Fibroblast of mammary gland (primary cell): ENCODE data around the gene TOP1.

Experiments
- DNase-seq: peaks from one replicate; pipeline ENCODE4 v3.0.0-alpha.2; 2010; ENCODE audit warnings: low read depth
- H3K4me3 ChIP-seq: 2 replicates; pipeline ENCODE4 v1.5.1; 2011; ENCODE audit warnings: low read depth, mild to moderate bottlenecking, low read length, moderate library complexity; ENCODE audit not compliant: control insufficient read depth
- TF ChIP-seq, protein P1 (sequence below): conservative IDR thresholded peaks from 2 replicates; pipeline ENCODE4 v1.5.1; 2011; ENCODE audit warnings: low read depth, low read length, inconsistent platforms; ENCODE audit not compliant: control insufficient read depth, insufficient read depth

TOP1 gene

DNA sequence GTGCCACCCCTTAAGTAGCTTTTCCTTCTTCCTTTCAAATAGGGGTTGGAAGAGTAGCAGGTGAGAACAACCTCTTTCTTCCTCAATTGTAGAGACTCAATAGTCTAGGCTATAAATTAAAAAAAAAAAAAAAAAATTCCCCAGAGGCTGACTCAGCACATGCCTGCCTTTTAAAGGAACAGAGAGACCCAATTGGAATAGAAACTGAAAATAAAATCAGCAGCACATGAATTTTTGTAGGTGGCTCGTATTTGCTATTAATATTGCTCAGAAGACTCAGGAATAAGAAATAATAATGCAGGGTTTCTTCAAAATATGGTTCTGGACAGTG, 19.3 kb downstream of the TOP1 start:
- DNase-seq = peak; percentile 58

DNA sequence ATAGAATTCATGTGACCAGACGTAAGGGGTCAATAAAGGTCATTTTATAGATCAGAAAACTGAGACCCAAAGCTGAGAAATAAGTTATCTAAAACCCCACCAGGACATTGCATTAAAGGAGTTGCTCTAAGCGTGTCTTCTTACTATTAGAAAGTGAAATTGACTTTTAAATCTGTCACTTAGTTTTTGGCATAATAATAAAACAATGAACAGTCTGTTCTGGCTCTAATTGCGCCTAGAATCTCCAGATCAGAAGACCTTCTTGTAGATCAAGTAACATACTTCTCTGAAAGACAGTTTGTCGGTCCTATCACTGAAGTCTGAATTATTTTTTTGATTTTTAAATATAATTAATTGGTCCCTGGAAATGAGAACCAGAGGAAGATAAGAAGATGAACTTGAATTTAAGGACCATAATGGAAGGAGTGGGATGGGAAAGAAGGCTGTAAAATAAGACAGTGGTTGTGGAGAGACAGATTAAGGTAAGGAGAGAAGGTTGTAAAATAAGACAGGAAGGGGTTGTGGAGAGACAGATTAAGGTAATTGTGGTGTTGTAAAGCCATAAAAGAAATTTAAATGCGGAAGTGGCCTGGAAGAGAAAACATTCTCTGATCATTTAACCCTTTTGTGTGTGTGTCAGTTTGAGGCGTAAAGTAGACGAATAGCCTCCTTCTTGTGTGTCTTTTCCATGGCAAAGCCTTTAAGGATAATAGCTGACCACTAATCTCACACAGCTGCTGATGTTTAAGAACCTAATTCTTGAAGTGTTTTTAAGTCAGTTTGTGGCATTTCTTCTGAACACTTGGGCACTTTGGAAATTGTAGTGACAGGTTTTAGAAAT, 20.1 kb downstream of the TOP1 start:
- TF ChIP-seq, protein P1, sequence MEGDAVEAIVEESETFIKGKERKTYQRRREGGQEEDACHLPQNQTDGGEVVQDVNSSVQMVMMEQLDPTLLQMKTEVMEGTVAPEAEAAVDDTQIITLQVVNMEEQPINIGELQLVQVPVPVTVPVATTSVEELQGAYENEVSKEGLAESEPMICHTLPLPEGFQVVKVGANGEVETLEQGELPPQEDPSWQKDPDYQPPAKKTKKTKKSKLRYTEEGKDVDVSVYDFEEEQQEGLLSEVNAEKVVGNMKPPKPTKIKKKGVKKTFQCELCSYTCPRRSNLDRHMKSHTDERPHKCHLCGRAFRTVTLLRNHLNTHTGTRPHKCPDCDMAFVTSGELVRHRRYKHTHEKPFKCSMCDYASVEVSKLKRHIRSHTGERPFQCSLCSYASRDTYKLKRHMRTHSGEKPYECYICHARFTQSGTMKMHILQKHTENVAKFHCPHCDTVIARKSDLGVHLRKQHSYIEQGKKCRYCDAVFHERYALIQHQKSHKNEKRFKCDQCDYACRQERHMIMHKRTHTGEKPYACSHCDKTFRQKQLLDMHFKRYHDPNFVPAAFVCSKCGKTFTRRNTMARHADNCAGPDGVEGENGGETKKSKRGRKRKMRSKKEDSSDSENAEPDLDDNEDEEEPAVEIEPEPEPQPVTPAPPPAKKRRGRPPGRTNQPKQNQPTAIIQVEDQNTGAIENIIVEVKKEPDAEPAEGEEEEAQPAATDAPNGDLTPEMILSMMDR = no peak
- no peak for DNase-seq
- H3K4me3 ChIP-seq = peak overlapping the region; percentile 32

More for the DNA sequence above, 19.3 kb downstream of the TOP1 start:
- TF ChIP-seq, protein P1 = no peak
- peak overlapping the region; percentile 32 for H3K4me3 ChIP-seq

DNA sequence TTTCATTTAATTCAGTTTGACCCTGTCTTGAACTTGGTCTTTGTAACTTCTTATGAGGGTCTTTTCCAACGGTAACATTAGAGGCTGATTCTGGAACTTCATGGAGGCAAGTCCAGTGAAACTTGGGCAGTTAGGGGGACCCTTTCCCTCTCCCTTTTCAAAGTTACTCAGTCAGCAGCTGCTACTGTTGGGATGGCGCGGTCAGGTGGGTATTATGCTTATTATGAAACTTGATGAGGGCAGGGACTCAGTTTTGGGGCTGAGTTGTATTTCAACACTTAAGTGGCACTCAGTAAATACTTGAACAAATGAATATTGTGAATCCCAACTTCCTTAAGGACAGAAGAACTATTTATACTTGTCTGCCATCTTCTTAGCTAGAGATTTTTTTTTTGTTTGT, 20.8 kb downstream of the TOP1 start:
- no peak for DNase-seq
- no peak overlapping the region for H3K4me3 ChIP-seq
- TF ChIP-seq, protein P1 = no peak

DNA sequence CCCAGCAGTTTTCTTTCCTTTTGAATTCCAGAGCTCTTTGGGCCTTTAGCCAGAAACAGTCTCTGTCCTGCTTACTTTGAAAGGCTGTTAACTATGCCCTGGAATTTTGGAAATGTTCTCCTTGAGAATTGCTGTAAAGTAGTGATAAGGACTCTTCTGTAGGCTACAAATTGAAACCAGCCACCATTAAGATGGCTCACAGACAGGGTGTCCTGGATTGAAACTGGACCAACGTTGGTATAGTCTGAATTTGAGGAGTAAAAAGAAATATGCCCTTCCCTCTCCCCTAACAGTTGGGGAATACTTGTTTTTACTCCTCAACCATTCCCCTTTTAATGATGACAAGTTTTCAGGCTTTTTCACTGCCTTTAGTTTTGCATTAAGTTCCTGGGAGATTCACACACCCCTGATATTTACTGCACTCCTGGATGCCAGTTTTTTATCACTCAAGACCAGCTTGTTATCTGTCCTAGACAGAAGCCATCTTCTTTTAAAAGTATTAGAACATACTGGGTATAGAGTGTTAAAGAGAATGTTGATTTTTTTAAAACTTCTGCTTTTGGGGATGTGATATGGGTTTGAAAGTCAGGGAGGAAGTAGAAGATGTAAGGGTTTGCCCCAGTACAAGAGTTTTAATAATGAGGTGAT, 21.9 kb downstream of the TOP1 start:
- H3K4me3 ChIP-seq = no peak overlapping the region
- TF ChIP-seq, protein P1 = no peak
- DNase-seq = peak; percentile 33

DNA sequence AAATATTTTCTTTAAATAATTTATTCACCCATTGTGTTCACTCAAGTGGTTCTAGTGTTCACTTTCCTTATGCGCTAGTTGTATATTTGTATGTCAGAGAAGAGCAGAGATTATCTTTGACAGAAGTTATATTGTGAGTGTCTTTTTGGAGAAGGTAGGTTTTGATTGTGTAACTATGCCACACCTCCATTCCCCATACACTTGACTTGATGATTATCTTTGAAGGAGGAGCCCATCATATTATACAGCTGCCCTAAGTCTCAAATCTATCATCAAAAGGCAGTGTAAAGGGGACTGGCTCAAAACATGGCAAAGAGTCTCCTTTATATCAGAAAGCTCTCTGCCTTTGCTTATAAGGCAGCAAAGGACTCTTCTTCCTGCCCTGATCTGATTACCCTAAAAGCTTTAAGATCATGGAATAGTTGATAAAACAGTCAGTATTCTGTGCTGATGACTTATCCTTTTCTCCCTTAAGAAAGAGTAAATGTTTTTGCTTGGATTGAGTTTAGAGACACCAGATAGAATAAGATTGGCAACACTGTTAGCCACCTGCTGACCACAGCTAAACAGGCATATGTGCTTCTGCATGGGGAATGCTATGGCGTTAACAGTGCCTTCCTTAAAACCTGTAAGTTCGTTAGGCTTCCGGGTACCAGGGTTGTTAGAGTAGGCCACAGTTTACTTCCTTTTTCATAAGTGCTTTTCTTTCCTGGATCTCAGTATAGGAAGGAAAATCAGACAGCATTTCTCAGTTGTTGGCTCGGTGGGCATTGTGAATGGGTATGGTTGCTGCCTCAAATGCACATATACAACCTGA, 22.6 kb downstream of the TOP1 start:
- TF ChIP-seq, protein P1 = no peak
- no peak overlapping the region for H3K4me3 ChIP-seq
- no peak for DNase-seq

DNA sequence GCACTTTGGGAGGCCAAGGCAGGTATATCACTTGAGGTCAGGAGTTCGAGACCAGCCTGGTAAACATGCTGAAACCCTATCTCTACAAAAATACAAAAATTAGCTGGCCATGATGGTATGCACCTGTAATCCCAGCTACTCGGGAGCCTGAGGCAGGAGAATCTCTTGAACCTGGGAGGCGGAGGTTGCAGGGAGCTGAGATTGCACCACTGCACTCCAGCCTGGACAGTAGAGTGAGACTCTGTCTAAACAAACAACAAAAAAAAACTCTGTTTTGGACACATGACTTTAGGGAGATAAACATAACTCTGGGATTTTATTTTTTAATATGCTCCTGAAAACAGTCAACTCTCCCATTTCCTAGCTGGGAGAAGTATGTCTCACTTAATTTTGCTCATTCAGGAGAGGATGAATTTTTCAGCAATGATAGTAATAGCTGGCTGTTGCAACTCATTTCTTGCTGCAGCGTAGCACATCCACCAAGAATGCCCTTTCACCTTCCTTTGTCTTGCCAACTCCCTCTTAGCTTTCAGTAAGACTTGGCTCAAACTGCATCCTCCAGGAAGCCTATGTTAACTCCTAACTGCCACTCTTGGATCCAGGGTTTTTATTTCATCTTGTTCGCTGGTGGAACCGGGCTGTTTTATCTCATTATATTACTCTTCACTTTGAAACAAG, 24.3 kb downstream of the TOP1 start:
- TF ChIP-seq, protein P1 = no peak
- peak; percentile 91 for DNase-seq
- H3K4me3 ChIP-seq = no peak overlapping the region
